ENCODE results near the gene IMPDH2.

The IMPDH2 gene

DNA sequence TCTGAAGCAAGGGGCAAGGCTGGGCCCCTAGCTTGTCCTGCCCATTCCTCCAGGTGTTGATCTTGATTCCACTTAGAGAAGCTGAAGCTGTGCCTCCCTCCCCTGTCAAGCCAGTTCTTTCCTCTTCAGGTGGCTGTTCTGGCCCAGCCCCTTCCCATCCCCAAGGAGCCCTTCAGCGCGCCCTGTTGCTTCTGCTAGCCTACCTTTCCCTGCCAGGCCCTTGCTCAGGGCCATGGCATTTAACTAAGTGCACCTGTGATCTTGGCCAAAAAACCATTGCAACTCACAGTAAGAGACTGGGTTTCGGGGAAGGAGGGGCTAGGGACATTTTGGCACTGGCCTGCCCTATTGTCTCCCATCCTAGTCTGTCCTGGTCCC lies 23.9 kb downstream of the IMPDH2 start:
- no peak for FAIRE-seq

DNA sequence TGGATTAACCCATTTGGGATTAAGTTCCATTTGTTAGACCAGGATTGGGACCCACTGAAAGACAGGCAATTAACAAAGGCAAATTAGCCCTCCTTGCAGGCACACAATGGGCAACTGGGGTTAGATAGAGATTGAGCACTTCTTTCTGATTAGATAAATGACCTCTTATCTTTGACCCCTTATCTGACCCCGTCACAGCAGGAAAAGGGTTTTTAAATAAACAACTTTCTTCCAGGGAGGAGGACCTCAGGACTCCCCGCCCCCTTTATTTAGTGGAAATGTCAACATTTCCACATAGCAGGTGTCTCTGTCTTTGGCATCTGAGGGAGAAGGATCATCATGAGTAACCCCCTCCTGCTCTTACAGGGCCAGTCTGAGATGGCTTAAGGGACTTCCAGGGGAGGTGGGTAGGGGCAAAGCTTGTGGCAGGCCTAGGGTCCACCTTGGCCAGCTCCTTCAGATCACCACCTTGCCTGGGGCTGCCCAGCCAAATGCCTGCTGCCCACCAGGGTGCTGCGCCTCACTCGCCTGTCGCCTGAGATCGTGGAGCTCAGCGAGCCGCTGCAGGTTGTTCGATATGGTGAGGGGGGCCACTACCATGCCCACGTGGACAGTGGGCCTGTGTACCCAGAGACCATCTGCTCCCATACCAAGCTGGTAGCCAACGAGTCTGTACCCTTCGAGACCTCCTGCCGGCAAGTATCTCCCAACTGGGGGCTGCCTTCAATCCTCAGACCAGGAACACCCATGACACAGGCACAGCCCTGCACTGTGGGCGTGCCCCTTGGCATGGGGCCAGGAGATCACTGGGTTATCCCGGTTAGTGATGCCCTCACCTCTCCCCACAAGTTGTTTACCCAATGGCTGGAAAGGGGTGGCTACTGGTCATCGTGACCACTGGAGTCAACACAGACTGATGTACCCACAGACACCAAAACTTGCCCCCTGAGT lies 24.6 kb downstream of the IMPDH2 start:
- FAIRE-seq = no peak

DNA sequence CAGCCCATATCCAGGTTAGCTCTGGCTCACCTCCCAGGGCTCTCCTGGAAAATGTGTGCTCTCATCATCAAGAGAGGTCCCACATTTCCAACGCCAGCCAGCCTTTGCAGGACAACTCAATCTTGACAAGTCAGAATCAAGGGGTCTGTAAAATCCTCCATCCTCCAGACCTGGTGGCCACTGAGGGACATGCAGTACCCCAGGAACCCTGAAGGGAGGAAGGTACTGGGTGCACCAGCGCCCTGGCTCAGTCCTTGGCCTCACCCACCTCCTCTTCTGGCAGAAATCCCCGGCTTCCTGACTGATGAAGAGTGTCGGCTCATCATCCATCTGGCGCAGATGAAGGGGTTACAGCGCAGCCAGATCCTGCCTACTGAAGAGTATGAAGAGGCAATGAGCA lies 28.0 kb downstream of the IMPDH2 start:
- no peak for FAIRE-seq

DNA sequence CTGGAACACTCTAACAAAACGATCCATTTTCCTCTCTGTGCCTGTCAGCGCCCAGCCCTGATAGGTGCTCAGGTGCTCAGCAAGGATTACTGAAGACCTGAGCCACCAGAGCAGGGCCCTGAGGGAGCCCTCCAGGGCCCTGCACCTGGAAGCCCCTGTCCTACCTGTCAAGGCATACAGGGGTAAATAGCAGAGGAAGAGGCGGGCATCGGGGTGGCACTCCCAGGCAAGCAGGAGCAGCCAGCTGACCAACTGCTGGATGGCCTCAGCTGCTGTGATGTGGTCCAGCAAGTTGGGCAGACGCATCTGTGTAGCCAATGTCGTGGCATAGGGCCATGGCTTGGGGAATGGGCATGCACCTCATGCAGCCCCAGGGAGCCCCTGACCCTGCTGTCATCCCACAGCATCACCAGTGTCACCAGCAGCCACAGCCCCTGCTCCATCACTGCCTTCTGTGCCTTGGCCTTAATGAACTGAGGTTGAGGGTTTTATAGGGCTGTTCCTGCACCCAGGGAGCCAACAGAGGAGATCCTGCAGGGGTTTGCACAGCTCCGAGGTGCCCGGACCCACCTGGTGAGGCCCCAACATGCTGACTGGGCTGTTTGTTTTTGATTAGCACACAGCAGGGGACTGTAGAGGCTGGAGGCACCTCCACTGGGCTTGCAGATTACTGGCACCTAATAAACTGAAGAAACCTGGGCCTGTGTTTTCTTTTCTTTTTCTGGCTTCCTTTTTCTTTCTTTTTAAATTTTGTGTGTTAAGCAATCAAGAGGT lies 29.9 kb downstream of the IMPDH2 start:
- FAIRE-seq = no peak

DNA sequence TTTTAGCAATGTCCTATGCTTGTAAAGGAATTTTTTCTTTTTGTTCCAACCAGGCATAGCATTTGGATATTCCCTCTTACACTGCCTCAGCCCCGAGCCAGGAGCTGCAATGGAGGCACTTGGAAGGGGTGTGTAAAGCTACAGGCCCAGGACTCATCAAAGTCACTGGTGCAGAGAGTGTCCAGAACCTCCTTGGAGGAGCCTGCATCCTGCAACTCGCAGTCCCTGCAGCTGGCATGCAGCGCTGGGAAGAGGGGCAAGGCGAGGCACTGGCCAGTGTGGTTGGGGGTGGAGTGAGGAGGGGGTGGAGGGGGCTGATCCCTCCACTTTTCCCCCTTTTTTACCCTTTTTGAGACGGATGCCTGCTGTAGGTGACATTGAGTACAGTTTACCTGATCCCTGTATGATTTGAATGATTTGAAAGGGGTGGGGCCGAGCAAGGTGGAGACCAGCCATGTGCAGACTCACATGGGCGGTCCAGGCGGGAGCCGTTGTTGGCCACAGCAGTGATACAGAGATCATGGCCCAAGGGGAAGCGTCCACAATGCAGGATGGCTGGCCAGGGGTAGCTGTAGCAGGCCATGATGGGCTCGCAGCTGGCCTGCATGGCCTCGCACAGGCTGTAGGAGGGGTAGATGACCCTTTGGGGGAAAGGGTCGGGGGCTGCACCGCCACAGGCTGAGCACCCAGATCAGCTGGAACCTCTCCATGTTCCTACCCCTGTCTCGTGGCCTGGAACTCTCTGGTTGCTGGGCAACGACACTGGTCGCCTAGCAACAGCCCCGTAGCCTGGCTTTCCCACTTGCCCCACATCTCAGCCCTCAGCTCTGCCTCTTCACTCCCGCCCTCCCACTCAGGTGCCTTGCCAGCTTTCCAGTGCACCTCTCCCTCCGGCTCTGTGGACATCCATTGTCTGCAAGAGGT lies 31.2 kb downstream of the IMPDH2 start:
- FAIRE-seq = no peak

DNA sequence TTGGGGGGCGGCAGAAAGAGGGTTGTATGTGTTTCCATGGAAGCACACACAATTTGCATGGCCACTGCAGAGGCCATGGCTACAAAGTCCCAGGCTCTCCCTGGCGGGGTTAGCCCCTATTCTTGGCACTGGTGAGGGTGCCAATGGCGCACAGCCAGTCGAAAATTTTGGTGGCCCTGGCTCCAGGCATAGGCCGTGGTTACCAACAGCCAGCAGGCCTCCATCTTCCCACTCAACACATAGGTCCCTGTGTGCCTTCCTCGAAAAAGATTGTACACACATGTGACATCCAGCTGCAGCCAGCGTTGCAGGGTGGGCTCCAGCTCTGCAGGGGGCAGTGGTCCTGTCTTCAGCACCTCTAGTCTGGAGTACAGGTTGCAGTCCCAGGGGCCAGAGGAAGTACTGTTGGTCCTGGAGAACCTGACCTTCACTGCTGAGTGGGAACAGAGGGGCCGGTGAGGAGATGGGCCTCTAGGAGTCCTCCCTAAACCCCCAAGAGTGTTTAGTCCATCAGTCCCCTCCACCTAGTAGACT lies 32.0 kb downstream of the IMPDH2 start:
- no peak for FAIRE-seq

DNA sequence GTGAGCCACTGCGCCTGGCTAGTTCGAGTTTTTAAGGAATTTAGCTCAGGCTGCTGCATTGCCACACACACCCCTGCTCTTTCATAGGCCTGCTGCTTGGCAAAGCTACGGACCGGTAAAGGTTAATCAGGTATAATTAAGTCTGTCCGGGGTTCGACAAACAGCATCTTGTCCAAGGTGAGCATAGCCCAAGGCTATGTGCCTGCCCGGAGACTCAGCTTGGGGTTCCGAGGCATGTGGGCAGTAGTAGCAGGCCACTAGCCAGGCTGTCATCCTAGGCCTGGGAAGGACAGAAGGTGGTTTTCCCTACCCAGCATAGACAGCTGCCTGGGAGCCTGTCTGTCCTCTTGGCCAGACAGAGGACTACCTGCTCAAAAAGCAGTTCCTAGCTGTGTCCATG lies 32.6 kb downstream of the IMPDH2 start:
- no peak for FAIRE-seq

DNA sequence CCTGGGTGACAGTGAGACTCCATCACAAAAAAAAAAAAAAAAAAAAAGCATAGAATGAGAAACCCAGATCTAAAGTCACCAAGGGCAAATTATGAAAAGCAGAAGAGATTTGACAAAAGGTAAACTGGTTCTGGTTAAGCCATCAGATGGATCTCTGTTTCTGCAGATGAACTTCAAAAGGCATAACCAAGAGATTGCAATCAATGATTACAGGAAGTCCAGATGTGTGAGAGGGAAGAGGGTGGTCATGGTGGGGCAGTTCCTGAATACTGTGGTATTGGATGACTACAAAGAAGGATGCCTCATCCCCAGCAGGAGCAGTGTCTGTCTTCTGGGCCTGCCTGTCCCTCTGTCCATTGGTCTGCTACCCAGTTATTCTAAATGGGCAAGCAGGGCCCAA lies 35.4 kb downstream of the IMPDH2 start:
- FAIRE-seq = no peak

DNA sequence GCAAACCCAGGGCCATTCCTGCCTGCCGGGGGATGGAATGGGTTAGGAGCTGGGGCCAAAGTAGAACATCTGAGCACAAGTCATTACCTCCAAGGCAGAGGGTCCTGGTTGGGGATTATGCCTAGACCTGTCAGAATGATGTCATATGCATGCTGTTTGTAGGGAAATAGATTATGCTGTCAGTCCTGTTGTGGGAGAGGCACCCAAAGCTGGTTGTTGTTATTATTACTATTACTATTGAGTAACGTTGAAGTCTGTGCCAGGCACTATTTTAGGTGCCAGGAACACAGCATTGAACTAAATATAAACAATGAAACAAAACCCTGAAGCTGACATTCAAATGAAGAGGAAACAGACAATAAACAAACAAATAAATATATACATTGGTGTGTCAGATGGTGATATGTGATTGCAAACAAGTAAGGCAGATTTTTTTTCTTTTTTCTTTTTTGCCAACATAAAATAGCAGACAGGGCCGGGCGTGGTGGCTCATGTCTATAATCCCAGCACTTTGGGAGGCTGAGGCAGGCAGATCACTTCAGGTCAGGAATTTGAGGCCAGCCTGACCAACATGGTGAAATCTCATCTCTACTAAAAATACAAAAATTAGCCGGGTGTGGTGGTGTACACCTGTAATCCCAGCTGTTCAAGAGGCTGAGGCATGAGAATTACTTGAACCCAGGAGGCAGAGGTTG lies 37.2 kb downstream of the IMPDH2 start:
- FAIRE-seq = no peak

DNA sequence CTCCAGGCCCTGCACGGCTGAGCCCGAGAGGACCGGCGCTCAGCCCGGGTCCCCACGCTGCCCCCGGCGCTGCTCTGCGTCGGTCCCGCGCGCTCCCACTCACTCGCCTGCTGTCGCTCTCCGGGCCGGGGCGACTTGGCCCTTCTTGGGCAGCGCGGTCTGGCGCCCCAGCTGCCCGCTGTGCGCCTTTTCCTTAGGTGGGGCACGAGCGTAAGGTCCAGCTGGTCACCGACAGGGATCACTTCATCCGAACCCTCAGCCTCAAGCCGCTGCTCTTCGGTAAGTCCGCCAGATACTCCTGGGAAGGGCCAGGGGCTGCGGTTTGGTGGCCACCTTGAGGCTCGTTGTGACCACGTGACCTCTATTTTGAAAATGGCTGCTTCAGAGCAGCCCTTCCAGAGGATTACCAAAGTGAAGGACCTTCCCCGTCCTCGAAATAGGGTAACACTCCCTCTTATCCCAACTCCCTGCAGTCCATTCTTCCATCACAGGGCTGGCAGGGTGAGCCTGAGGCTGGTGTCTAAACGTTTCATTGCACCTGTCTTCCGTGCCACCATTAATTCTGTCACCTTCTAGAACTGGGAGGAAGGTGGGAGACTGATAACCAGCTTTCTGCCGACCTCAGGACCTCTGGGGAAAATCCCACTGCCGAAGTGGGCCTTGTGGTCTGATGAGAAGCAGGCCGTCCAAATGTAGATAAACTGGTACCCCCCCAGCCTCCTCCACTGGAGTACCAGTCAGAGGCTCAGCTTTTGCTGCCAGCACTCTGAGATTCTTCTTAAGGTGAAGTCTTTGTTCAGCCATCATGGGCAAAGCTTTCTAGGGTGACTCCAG lies 38.3 kb downstream of the IMPDH2 start:
- no peak for FAIRE-seq

DNA sequence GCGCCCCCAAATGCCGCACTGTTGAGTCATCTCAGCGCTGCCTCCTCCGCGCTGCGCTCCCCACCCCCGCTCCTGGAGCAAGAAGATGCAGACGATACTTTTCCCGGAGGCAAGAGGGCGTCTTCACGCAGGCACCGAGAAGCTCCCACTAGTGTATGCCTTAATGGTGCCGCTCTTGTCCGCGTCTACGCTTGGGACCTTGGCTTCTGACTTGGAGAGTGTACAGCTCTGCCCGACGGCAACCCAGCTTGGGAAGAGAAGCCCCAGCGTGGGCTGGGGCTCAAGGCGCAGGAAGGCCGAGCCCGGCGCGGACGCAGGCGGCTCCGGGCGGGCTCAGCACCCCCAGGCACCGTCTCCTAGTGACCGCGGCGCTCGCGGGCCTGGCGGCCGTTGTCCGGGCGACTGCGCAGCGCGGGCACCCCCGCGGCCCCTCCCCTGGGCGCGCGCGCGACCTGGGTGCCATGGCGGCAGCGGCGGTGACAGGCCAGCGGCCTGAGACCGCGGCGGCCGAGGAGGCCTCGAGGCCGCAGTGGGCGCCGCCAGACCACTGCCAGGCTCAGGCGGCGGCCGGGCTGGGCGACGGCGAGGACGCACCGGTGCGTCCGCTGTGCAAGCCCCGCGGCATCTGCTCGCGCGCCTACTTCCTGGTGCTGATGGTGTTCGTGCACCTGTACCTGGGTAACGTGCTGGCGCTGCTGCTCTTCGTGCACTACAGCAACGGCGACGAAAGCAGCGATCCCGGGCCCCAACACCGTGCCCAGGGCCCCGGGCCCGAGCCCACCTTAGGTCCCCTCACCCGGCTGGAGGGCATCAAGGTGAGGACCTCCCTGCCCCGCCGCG lies 39.2 kb downstream of the IMPDH2 start, which contains the start of gene P4HTM:
Gene P4HTM, plus strand, starts transcription at position 446 of the 840 bp plus-strand sequence. Its CDS starts 16 bp downstream, at position 462.
- peak; percentile 69 for FAIRE-seq

DNA sequence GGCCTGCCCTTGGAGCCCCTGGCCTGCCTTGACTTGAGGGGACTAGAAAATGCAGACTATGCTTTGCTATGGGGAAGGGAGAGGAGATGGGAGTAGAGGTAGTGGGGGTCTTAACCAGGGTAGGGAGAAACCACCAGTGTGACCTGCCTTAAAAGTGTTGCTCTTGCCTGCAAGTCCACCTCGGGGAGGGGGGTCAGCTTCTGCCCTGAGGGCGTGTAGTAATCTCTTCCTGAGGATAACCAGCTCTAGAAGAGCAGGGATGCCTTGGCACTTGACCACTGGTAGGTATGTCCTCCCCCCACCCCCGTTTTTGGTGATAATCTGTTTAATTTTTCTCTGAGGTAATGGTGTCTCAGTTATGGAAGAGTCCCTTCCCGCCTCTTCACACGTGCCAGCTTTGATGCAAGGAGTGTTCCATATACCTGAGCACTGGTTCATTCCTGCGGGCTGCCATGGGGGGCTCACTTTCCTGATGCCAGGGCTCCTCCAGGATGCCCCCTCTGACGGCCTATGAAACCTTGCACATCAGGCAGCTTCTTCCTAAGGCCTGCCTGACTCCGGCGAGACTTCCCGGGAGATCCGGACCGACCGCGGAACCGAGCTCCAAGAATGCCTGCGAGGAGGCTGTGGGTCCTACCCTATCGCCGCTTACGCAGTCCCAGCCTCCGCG lies 39.9 kb downstream of the IMPDH2 start:
- no peak for FAIRE-seq

DNA sequence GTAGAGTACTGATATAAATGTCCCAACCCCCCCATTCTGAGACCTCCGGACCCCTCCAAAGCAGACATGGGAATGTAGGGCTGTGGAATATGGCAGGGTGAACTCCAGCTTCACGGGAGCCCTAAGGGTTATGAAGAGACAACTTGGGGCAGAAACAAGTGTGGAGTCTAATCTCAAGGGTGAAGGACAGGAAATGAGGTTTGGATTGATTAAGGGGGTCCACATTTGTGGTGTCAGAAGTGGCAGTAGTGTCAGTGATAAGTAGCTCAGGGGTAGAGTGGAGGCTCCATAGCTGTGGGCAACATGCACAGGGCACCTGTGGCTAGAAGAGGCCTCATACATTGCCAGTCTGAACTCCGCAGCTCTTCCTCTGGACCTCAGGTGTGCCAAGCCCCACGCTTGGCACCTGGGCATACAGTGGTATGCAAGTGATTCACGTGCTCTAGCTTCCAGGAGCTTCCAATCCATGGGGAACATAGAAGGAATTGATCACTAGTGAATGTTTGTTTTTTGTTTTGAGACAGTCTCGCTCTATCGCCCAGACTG lies 43.3 kb downstream of the IMPDH2 start:
- no peak for FAIRE-seq

DNA sequence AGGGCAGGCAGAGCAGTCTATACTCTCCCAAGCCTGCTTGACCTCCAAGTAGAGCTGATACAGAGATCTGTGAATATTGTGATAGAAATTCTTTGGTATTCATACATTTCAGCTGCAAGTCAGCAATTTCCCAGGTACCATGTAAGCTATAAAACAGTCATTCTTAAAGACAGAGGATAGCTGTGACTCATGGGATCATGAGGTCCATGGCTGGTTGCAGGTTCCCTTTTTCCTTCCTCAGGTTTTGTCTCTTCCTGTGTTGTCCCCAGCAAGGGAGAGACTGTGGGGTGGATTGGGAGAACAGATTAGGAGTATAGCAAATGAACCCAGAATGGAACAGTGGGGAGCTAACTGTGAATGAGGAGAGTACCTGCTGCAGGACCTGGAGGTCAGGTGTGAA lies 44.5 kb downstream of the IMPDH2 start:
- no peak for FAIRE-seq

DNA sequence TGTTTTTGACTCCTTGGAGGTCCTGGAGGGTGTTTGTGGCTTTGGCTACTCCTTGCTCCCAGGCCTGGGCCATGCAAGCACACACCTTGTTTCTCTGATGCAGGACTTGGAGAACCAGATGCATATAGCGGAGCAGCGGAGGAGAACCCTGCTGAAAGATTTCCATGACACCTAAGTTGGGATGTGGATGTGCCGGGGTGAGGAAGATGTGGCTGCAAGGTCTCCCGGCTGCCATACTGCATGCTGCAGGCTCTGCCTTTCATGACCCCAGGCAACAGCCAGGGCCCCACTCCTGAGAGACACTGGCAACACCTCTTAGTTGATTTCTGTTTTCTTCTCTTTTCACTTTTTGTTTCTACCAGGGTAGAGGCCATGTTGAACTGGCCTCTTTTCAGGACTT lies 46.1 kb downstream of the IMPDH2 start:
- FAIRE-seq = no peak

DNA sequence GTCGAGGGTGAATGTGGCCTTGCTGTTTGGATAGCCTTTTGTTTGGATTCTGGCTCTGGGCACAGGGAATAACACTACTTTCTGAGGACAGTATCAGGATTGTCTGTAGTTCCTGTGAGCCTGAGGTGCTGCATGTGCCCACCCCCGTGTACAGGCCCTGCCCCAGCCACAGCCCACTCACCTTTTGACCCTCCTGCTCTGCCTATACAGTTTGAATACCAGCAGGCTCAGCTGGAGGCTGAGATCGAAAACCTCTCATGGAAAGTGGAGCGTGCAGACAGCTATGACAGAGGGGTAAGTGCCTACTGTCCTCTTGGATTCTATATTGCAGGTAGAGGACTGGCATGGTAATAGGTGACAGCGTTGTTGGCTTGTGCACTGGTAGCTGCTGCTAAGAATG lies 46.5 kb downstream of the IMPDH2 start:
- FAIRE-seq = no peak

DNA sequence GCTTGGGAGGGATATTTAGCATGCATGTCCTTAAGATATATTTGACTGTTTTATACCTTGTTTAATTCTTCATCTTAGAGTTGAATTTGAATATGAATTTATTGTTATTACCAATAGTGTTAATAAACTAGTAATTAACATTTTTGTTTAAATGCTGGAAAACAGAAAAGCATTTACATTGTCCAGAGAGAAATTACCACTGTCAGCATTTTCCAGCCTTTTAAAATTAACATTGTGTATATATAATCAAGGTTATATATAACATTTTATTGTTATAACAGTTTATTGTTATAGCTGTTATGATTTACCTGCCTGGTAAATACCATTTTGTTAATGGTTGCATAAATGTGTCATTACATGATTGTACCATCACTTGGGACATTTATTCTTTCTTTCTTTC lies 47.2 kb downstream of the IMPDH2 start:
- no peak for FAIRE-seq

DNA sequence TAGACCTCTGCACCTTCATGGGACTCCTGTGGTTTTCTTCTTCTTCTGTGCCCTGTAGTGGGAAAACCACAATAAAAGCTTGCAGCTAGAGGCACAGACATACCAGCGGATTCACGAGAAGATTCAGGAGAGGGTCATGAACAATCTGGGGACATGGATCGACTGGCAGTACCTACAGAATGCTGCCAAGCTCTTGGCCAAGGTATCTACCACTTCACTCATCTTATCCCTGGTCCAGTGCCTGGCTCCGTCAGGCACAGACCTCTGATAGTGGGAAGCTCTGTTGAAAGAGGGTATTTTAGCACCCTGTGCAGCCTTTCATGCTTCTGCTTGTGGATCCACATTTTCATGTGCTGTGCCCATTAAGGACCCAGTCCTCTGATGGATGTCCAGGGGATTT lies 48.9 kb downstream of the IMPDH2 start:
- no peak for FAIRE-seq

DNA sequence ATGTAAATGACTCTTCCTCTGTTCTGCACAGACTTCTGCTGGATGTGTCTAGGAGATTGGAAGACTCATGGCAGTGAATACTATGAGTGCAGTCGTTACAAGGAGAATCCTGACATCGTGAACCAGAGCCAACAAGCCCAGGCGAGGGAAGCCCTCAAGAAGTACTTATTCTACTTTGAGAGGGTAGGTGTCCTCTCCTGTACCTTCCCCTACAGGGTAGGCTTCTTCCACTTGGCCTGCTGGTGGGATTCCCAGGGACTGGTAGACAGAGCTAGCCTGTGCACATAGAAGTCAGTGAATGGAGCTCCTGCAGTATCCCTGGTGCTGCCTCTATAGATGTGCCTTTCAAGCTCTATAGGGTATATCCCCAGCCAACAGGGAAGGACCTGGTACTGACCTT lies 49.7 kb downstream of the IMPDH2 start:
- no peak for FAIRE-seq

All from endometrium (tissue), 2 donors.